ENCODE results near the gene ALKBH3.

GRCh38 chr11:43934601-43935423 is 54.2 kb downstream of the ALKBH3 start:
- TF ChIP-seq, protein P1, sequence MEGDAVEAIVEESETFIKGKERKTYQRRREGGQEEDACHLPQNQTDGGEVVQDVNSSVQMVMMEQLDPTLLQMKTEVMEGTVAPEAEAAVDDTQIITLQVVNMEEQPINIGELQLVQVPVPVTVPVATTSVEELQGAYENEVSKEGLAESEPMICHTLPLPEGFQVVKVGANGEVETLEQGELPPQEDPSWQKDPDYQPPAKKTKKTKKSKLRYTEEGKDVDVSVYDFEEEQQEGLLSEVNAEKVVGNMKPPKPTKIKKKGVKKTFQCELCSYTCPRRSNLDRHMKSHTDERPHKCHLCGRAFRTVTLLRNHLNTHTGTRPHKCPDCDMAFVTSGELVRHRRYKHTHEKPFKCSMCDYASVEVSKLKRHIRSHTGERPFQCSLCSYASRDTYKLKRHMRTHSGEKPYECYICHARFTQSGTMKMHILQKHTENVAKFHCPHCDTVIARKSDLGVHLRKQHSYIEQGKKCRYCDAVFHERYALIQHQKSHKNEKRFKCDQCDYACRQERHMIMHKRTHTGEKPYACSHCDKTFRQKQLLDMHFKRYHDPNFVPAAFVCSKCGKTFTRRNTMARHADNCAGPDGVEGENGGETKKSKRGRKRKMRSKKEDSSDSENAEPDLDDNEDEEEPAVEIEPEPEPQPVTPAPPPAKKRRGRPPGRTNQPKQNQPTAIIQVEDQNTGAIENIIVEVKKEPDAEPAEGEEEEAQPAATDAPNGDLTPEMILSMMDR (IDR thresholded peaks at IDR 0.05) = no peak
- TF ChIP-seq POLR2A (IDR thresholded peaks at IDR 0.05) = no peak
- TF ChIP-seq POLR2AphosphoS5 (IDR thresholded peaks at IDR 0.05) = no peak
- no peak for TF ChIP-seq EP300 (IDR thresholded peaks at IDR 0.05)
